Measurements from ENCODE around the gene SLFN5. TPM values are rescaled to one million over a fixed set of nuclear protein-coding genes. Genes with fewer than 3 reads are reported as not detected.

The SLFN5 gene
- total RNA-seq, 4 donors from 2014 or later: 12.1 to 30.1 (median 17.7) TPM

GRCh38 chr17:35245196-35245486, 2.3 kb downstream of the SLFN5 start:
- intact Hi-C loops (cut with DNase I): loop anchor here (10.0 kb wide), 4 partner anchors 120 to 320 kb away; partner anchors contain the start of genes LIG3 and SLFN14
- TF ChIP-seq CTCF (IDR thresholded peaks at IDR 0.05): no peak
- TF ChIP-seq POLR2A (IDR thresholded peaks at IDR 0.05): no peak
- peaks cover 18 to 19% of the 10 kb centered on the region in 2 donors for H3K4me1 ChIP-seq
- no peaks in the 10 kb centered on the region for H3K9me3 ChIP-seq
- no peaks in the 10 kb centered on the region for H3K27me3 ChIP-seq
- peak overlapping the region in 1 of 3 donors; percentile 98 for H3K27ac ChIP-seq
- H3K4me3 ChIP-seq (replicated peaks in 1 of 3): no peak overlapping the region
- DNase-seq: no peak
- 52 to 74% methylated on average over 1 of the region's 1 CpG for WGBS, 2 donors
- no peaks in the 10 kb centered on the region for H3K36me3 ChIP-seq

GRCh38 chr17:35252651-35253050, 9.8 kb downstream of the SLFN5 start:
- no peaks in the 10 kb centered on the region for H3K27me3 ChIP-seq
- H3K4me1 ChIP-seq: peaks cover 8 to 40% of the 10 kb centered on the region in 2 donors
- peak in 1 of 2 donors; percentile 4 for DNase-seq
- no peak overlapping the region for H3K27ac ChIP-seq
- intact Hi-C loops (cut with DNase I): no loop called here
- no peak overlapping the region for H3K4me3 ChIP-seq (replicated peaks in 1 of 3)
- WGBS, 2 donors: 9 to 27% methylated on average over 2 of the region's 2 CpGs
- no peaks in the 10 kb centered on the region for H3K9me3 ChIP-seq
- TF ChIP-seq POLR2A (IDR thresholded peaks at IDR 0.05) (no peak), CTCF (IDR thresholded peaks at IDR 0.05) (no peak)
- no peaks in the 10 kb centered on the region for H3K36me3 ChIP-seq

GRCh38 chr17:35254107-35254773, 11.4 kb downstream of the SLFN5 start:
- Histone ChIP-seq H3K4me3 (replicated peaks in 1 of 3) (no peak overlapping the region), H3K27me3 (no peaks in the 10 kb centered on the region), H3K36me3 (no peaks in the 10 kb centered on the region), H3K27ac (peak overlapping the region; percentile 24 to 68 (median 59)), H3K9me3 (no peaks in the 10 kb centered on the region), H3K4me1 (peaks cover 8 to 41% of the 10 kb centered on the region in 2 donors)
- DNase-seq: peak; percentile 65 to 73
- intact Hi-C loops (cut with DNase I): no loop called here
- WGBS, 2 donors: 50 to 59% methylated on average over 8 of the region's 8 CpGs
- TF ChIP-seq CTCF (IDR thresholded peaks at IDR 0.05) (no peak), POLR2A (IDR thresholded peaks at IDR 0.05) (no peak)

DNA sequence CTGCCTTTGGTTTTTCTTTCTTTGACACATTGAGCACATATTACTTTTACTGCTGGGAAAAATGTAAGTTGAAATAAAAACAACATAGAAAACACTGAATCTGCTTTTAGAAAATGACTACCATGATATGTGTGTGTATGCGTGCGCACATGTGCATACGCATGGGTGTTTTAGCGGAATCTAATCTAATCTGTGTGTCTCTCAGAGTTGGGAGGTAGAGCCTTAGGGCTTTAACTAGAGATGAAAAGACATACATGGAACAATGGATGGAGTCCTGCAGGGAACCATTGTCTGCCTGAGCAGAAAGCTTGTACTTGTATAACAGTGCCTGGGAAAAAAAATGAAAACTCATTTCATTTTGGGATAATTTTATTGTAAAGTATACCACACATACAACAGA, 12.4 kb downstream of the SLFN5 start:
- WGBS, 2 donors: 97 to 98% methylated on average over 4 of the region's 4 CpGs
- Histone ChIP-seq H3K27me3 (no peaks in the 10 kb centered on the region), H3K4me1 (peaks cover 8 to 41% of the 10 kb centered on the region in 2 donors), H3K36me3 (no peaks in the 10 kb centered on the region), H3K4me3 (replicated peaks in 1 of 3) (no peak overlapping the region), H3K9me3 (no peaks in the 10 kb centered on the region), H3K27ac (no peak overlapping the region)
- intact Hi-C loops (cut with DNase I): no loop called here
- no peak for DNase-seq
- no peak for TF ChIP-seq CTCF (IDR thresholded peaks at IDR 0.05)
- no peak for TF ChIP-seq POLR2A (IDR thresholded peaks at IDR 0.05)

- TF ChIP-seq CTCF (IDR thresholded peaks at IDR 0.05) (no peak), POLR2A (IDR thresholded peaks at IDR 0.05) (no peak)
- Histone ChIP-seq H3K4me3 (replicated peaks in 1 of 3) (no peak overlapping the region), H3K36me3 (peaks cover 3 to 9% of the 10 kb centered on the region in 2 donors), H3K27ac (no peak overlapping the region), H3K27me3 (no peaks in the 10 kb centered on the region), H3K9me3 (no peaks in the 10 kb centered on the region), H3K4me1 (peaks cover 8 to 41% of the 10 kb centered on the region in 2 donors)
- WGBS, 2 donors: 77 to 79% methylated on average over 5 of the region's 5 CpGs
- no peak for DNase-seq
- intact Hi-C loops (cut with DNase I): no loop called here
Measured at GRCh38 chr17:35256629-35257028, 13.8 kb downstream of the SLFN5 start.

Data from thyroid gland (tissue), 4 donors.